GM19035 (cell line): Measurements from ENCODE around the gene TMEM205.
"Not testable (repeated sequence)": the region's sequence is repeated elsewhere in the genome, so short reads cannot be mapped to it uniquely, and the experiment has no call there.

Experiments
- ATAC-seq: cut with Tn5 transposase; IDR thresholded peaks from one replicate; pipeline ENCODE4 v1.9.1; 2021; ENCODE audit not compliant: unreplicated experiment

The TMEM205 gene

GRCh38 chr19:11346104-11346940 lies at the start of gene TMEM205, which contains the start of gene CCDC159:
Gene TMEM205, minus strand, starts transcription at chr19:11346268. Its CDS starts 649 bp downstream, at chr19:11345619.
Gene CCDC159, plus strand, starts transcription at chr19:11346519. Its CDS starts 88 bp downstream, at chr19:11346607.
- ATAC-seq = peak; percentile 89

- no peak for ATAC-seq
These were observed 45.0 kb upstream of the TMEM205 start for GRCh38 chr19:11390933-11391680.

- ATAC-seq = no peak
These were observed 44.3 kb upstream of the TMEM205 start for GRCh38 chr19:11390359-11390758.

- no peak for ATAC-seq
These were observed 41.3 kb upstream of the TMEM205 start for GRCh38 chr19:11387162-11388034.

GRCh38 chr19:11384778-11385129 lies 38.7 kb upstream of the TMEM205 start:
- no peak for ATAC-seq

- ATAC-seq = no peak
These were observed 37.6 kb upstream of the TMEM205 start for GRCh38 chr19:11383706-11384048.

- ATAC-seq = no peak
These were observed 37.0 kb upstream of the TMEM205 start for GRCh38 chr19:11382898-11383705.

- ATAC-seq = peak; percentile 75
These were observed 34.8 kb upstream of the TMEM205 start for GRCh38 chr19:11380653-11381537.

GRCh38 chr19:11379857-11380350 lies 33.8 kb upstream of the TMEM205 start:
- ATAC-seq = no peak

GRCh38 chr19:11379269-11379845 lies 33.3 kb upstream of the TMEM205 start:
- ATAC-seq = not testable (repeated sequence)

- ATAC-seq = no peak
These were observed 32.5 kb upstream of the TMEM205 start for GRCh38 chr19:11378319-11379189.

GRCh38 chr19:11377756-11378155 lies 31.7 kb upstream of the TMEM205 start:
- ATAC-seq = no peak

GRCh38 chr19:11377237-11377636 lies 31.2 kb upstream of the TMEM205 start:
- ATAC-seq = no peak

- ATAC-seq = no peak
These were observed 29.3 kb upstream of the TMEM205 start for GRCh38 chr19:11375143-11375948.

GRCh38 chr19:11374433-11375142 lies 28.5 kb upstream of the TMEM205 start, which contains the start of gene SWSAP1:
Gene SWSAP1, plus strand, starts transcription at chr19:11374666. Its CDS starts 15 bp downstream, at chr19:11374681.
- peak; percentile 85 for ATAC-seq

GRCh38 chr19:11373885-11374432 lies 27.9 kb upstream of the TMEM205 start:
- ATAC-seq = no peak
